SU-DHL-6 (cell line): ENCODE data around the gene CDCA3.
"Not testable (repeated sequence)": the region's sequence is repeated elsewhere in the genome, so short reads cannot be mapped to it uniquely, and the experiment has no call there.

Experiments used
- H2AFZ ChIP-seq: fragments of 200-600 bp; sonication (generic); 2 replicates; pipeline ENCODE4 v1.6.1; 2014; ENCODE audit warnings: low read depth, mild to moderate bottlenecking, moderate library complexity, mixed read lengths, antibody characterized with exemption, low read length; ENCODE audit not compliant: severe bottlenecking
- H3F3A ChIP-seq: fragments of 200-600 bp; shearing (Covaris generic); 2 replicates; pipeline ENCODE4 v1.6.0; 2016; ENCODE audit warnings: antibody characterized with exemption, mild to moderate bottlenecking; ENCODE audit not compliant: insufficient read depth
- H3K27ac ChIP-seq: fragments of 200-600 bp; sonication (generic); 2 replicates; pipeline ENCODE4 v1.5.1; 2016; ENCODE audit warnings: low read depth, mild to moderate bottlenecking, low read length, moderate library complexity, mixed read lengths
- H3K27me3 ChIP-seq: fragments of 200-600 bp; sonication (generic), shearing (Covaris generic); 2 replicates; pipeline ENCODE4 v1.6.0; 2014; ENCODE audit warnings: mild to moderate bottlenecking, low read length
- H3K36me3 ChIP-seq: fragments of 200-600 bp; sonication (generic); 2 replicates; pipeline ENCODE4 v1.6.1; 2014; ENCODE audit warnings: mild to moderate bottlenecking, low read length, mixed read lengths
- H3K4me2 ChIP-seq: fragments of 300-600, 200-600 bp; shearing (Covaris generic), sonication (generic); 2 replicates; pipeline ENCODE4 v1.6.0; 2014; ENCODE audit warnings: low read length, low read depth, mild to moderate bottlenecking; ENCODE audit not compliant: poor library complexity, severe bottlenecking
- H3K4me3 ChIP-seq: fragments of 200-600 bp; sonication (generic); 2 replicates; pipeline ENCODE4 v1.5.1; 2014; ENCODE audit warnings: antibody characterized with exemption, low read length, mild to moderate bottlenecking, mixed read lengths; ENCODE audit not compliant: insufficient read depth, poor library complexity, severe bottlenecking
- H3K79me2 ChIP-seq: fragments of 200-600 bp; sonication (generic); 2 replicates; pipeline ENCODE4 v1.6.1; 2014; ENCODE audit warnings: mild to moderate bottlenecking, low read length, moderate library complexity; ENCODE audit not compliant: insufficient read depth
- H3K9ac ChIP-seq: fragments of 200-600 bp; sonication (generic); 2 replicates; pipeline ENCODE4 v1.7.0; 2014; ENCODE audit warnings: mild to moderate bottlenecking, low read length
- H3K9me2 ChIP-seq: fragments of 200-600 bp; sonication (generic); replicated peaks from 2 replicates; pipeline ENCODE4 v1.6.1; 2014; ENCODE audit warnings: low read length; ENCODE audit not compliant: insufficient read depth
- H3K9me3 ChIP-seq: fragments of 200-600 bp; sonication (generic); 2 replicates; pipeline ENCODE4 v1.6.1; 2014; ENCODE audit warnings: low read length, mixed read lengths; ENCODE audit not compliant: insufficient read depth
- H4K20me1 ChIP-seq: fragments of 200-600 bp; sonication (generic); 2 replicates; pipeline ENCODE4 v1.6.1; 2014; ENCODE audit warnings: low read depth, mild to moderate bottlenecking, antibody characterized with exemption, low read length, moderate library complexity, mixed read lengths
- CTCF ChIP-seq: fragments of 200-600 bp; sonication (generic); IDR thresholded peaks from one replicate; pipeline ENCODE4 v1.5.1; 2017; ENCODE audit warnings: antibody characterized with exemption, mild to moderate bottlenecking, low read length, moderate library complexity; ENCODE audit not compliant: insufficient read depth, poor library complexity, severe bottlenecking
- EZH2phosphoT487 ChIP-seq: fragments of 200-600 bp; sonication (generic), shearing (Covaris generic); conservative IDR thresholded peaks from 2 replicates; pipeline ENCODE4 v1.6.1; 2018; ENCODE audit warnings: mild to moderate bottlenecking, antibody characterized with exemption, low read length, moderate library complexity, mixed read lengths

Gene CDCA3

GRCh38 chr12:6872073-6873048, 21.3 kb upstream of the CDCA3 start:
- Histone ChIP-seq H3K4me3 (peak overlapping the region; percentile 70), H3K36me3 (peaks cover 3% of the 10 kb centered on the region; the same call in 1 of the 2 replicates), H3K9me2 (no peaks in the 10 kb centered on the region), H3K27ac (peak overlapping the region; percentile 69), H3F3A (peaks cover 48% of the 10 kb centered on the region), H3K9ac (peak overlapping the region; percentile 82), H4K20me1 (no peaks in the 10 kb centered on the region; the same call in 1 of the 2 replicates), H2AFZ (no peak overlapping the region), H3K4me2 (peak overlapping the region; percentile 85), H3K27me3 (no peaks in the 10 kb centered on the region), H3K79me2 (peaks cover 19% of the 10 kb centered on the region), H3K9me3 (no peaks in the 10 kb centered on the region)
- TF ChIP-seq EZH2phosphoT487 (no peak), CTCF (peak; percentile 90)

- Histone ChIP-seq H3K27ac (peak overlapping the region; percentile 69), H3K9me2 (no peaks in the 10 kb centered on the region), H4K20me1 (no peaks in the 10 kb centered on the region; the same call in 1 of the 2 replicates), H3K36me3 (peaks cover 3% of the 10 kb centered on the region; the same call in 1 of the 2 replicates), H3K79me2 (peaks cover 19% of the 10 kb centered on the region), H3K9ac (peak overlapping the region; percentile 82), H3F3A (peaks cover 48% of the 10 kb centered on the region), H3K4me3 (peak overlapping the region; percentile 70), H3K4me2 (peak overlapping the region; percentile 85), H3K27me3 (no peaks in the 10 kb centered on the region), H2AFZ (no peak overlapping the region), H3K9me3 (no peaks in the 10 kb centered on the region)
- no peak for TF ChIP-seq CTCF
- TF ChIP-seq EZH2phosphoT487, result no peak
These were observed 20.2 kb upstream of the CDCA3 start for GRCh38 chr12:6871052-6871957.

- H3K9me3 ChIP-seq, H2AFZ ChIP-seq, H3K9me2 ChIP-seq, H3K4me3 ChIP-seq, H3K27me3 ChIP-seq, H3K9ac ChIP-seq, H3K36me3 ChIP-seq, H4K20me1 ChIP-seq: not testable (repeated sequence)
- H3F3A ChIP-seq, result peaks cover 48% of the 10 kb centered on the region
- H3K4me2 ChIP-seq, result peak overlapping the region; percentile 87
- H3K27ac ChIP-seq, result peak overlapping the region; percentile 69; the same call in 1 of the 2 replicates
- peaks cover 19% of the 10 kb centered on the region for H3K79me2 ChIP-seq
These were observed 19.2 kb upstream of the CDCA3 start for GRCh38 chr12:6870304-6870703.
